ENCODE data around the gene DYDC1. TPM values are rescaled to one million over a fixed set of nuclear protein-coding genes. Genes with fewer than 3 reads are reported as not detected.

The DYDC1 gene
- polyA plus RNA-seq, 3 donors, result not detected

GRCh38 chr10:80357851-80358125, 1.2 kb upstream of the DYDC1 start:
- no peaks in the 10 kb centered on the region for H3K9me3 ChIP-seq (replicated peaks in 1 of 2; ENCODE audit: control insufficient read depth in 1 of 2, insufficient read depth in 1 of 2, low read length in 2 of 2)
- H3K4me2 ChIP-seq (replicated peaks; ENCODE audit: extremely low read depth, low read length, poor library complexity, severe bottlenecking), result no peak overlapping the region
- H3K4me1 Mint-ChIP-seq, result peaks cover 16% of the 10 kb centered on the region
- H3K27me3 Mint-ChIP-seq (ENCODE audit: low read depth in 3 of 3), result peaks cover 27 to 33% (median 31%) of the 10 kb centered on the region in 3 donors
- DNase-seq, result no peak
- H3K4me3 ChIP-seq (replicated peaks in 1 of 3; ENCODE audit: low read depth in 2 of 3, low read length in 3 of 3), result no peak overlapping the region
- H3K27ac Mint-ChIP-seq, result no peak overlapping the region
- H4K20me1 ChIP-seq (ENCODE audit: insufficient read depth, low read length), result no peaks in the 10 kb centered on the region
- 100% methylated on average over 3 of the region's 5 CpGs for WGBS (ENCODE audit: insufficient coverage)
- no peak overlapping the region for H2AFZ ChIP-seq (ENCODE audit: insufficient read depth, low read depth, low read length, poor library complexity, severe bottlenecking)
- intact Hi-C loops (cut with micrococcal nuclease), result no loop called here
- no peaks in the 10 kb centered on the region for H3K79me2 ChIP-seq (ENCODE audit: insufficient read depth, low read length)
- H3K4me3 Mint-ChIP-seq, result peak overlapping the region in 1 of 2 donors; percentile 78
- TF ChIP-seq CTCF (IDR thresholded peaks at IDR 0.05), result no peak
- peaks cover 13 to 15% of the 10 kb centered on the region in 2 donors for H3K4me1 ChIP-seq (ENCODE audit: control insufficient read depth in 1 of 2, insufficient read depth in 2 of 2, low read length in 2 of 2)
- H3K9ac ChIP-seq (ENCODE audit: insufficient read depth, low read length, poor library complexity, severe bottlenecking), result no peak overlapping the region
- H3K36me3 Mint-ChIP-seq, result no peaks in the 10 kb centered on the region
- H3K27me3 ChIP-seq (ENCODE audit: control insufficient read depth in 2 of 2, insufficient read depth in 2 of 2, low read length in 2 of 2), result peaks cover 9 to 26% of the 10 kb centered on the region in 2 donors
- H3K27ac ChIP-seq (ENCODE audit: low read depth in 1 of 2, low read length in 2 of 2), result no peak overlapping the region
- peaks cover 0 to 17% (median 2%) of the 10 kb centered on the region in 7 donors for H3K9me3 Mint-ChIP-seq
- H3K36me3 ChIP-seq (replicated peaks in 1 of 2; ENCODE audit: control insufficient read depth in 1 of 2, insufficient read depth in 2 of 2, low read length in 2 of 2), result no peaks in the 10 kb centered on the region

DNA sequence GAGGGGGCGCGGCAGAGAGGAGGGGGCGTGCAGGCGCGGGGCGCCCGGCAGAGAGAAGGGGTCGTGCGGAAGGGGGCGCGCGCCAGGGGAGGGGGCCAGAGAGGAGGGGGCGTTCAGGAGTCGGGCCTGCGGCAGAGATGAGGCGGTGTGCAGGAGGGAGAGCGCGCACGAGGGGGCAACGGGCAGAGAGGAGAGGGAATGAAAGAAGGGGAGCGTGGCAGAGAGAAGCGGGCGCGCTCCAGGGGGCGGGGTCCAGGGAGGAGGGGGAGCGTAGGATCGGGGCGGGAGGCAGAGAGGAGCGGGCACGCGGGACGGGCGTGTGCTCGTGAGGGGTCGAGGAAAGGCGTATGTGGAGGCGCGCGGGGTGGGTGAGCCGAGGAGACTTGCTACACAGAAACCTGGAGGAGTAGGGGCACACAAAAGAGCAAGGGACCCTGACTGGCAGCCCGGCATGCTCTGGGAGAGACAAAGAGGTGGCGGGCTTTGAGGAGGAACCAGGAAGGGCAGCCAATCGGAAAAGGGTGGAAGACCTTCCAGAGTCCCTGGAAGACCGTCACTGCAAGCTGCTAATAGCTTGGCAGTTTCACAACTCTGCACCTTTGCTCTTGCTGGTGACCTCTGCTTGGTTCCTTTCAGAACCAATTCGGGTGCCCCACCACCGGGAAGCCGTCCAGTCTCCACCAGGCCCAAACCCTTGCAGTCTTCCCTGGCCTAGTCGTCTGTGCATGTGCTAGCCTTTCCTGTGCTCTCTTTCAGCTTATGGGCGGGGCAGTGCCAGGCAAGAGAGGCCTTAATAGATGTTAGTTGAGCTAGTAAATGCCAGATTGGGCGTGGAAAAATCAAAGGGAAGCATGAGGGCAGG, 665 bp upstream of the DYDC1 start:
- Histone ChIP-seq H4K20me1 (ENCODE audit: insufficient read depth, low read length) (no peaks in the 10 kb centered on the region), H3K4me2 (replicated peaks; ENCODE audit: extremely low read depth, low read length, poor library complexity, severe bottlenecking) (peak overlapping the region; percentile 80), H3K27me3 (ENCODE audit: control insufficient read depth in 2 of 2, insufficient read depth in 2 of 2, low read length in 2 of 2) (peaks cover 9 to 26% of the 10 kb centered on the region in 2 donors), H3K9ac (ENCODE audit: insufficient read depth, low read length, poor library complexity, severe bottlenecking) (peak overlapping the region; percentile 15), H3K4me1 (ENCODE audit: control insufficient read depth in 1 of 2, insufficient read depth in 2 of 2, low read length in 2 of 2) (peaks cover 13 to 15% of the 10 kb centered on the region in 2 donors), H3K9me3 (replicated peaks in 1 of 2; ENCODE audit: control insufficient read depth in 1 of 2, insufficient read depth in 1 of 2, low read length in 2 of 2) (no peaks in the 10 kb centered on the region), H3K4me3 (replicated peaks in 1 of 3; ENCODE audit: low read depth in 2 of 3, low read length in 3 of 3) (peak overlapping the region; percentile 4 to 66 (median 29)), H3K36me3 (replicated peaks in 1 of 2; ENCODE audit: control insufficient read depth in 1 of 2, insufficient read depth in 2 of 2, low read length in 2 of 2) (no peaks in the 10 kb centered on the region), H3K79me2 (ENCODE audit: insufficient read depth, low read length) (no peaks in the 10 kb centered on the region), H3K27ac (ENCODE audit: low read depth in 1 of 2, low read length in 2 of 2) (no peak overlapping the region), H2AFZ (ENCODE audit: insufficient read depth, low read depth, low read length, poor library complexity, severe bottlenecking) (peak overlapping the region; percentile 65)
- no peak overlapping the region for H3K27ac Mint-ChIP-seq
- intact Hi-C loops (cut with micrococcal nuclease), result no loop called here
- no peak for DNase-seq
- H3K27me3 Mint-ChIP-seq (ENCODE audit: low read depth in 3 of 3), result peaks cover 27 to 33% (median 29%) of the 10 kb centered on the region in 3 donors
- peak overlapping the region; percentile 78 to 93 for H3K4me3 Mint-ChIP-seq
- H3K36me3 Mint-ChIP-seq, result no peaks in the 10 kb centered on the region
- peaks cover 0 to 17% (median 2%) of the 10 kb centered on the region in 7 donors for H3K9me3 Mint-ChIP-seq
- 9% methylated on average over 49 of the region's 50 CpGs for WGBS (ENCODE audit: insufficient coverage)
- H3K4me1 Mint-ChIP-seq, result peaks cover 16% of the 10 kb centered on the region
- TF ChIP-seq CTCF (IDR thresholded peaks at IDR 0.05), result no peak
